A549 (cell line): ENCODE data around the gene CACNA1E.

ENCODE experiments used
- CTCF ChIP-seq: fragments of >200 bp; sonication (Bioruptor Twin); formaldehyde crosslinking; IDR thresholded peaks from 3 replicates; pipeline ENCODE4 v1.5.1; 2016
- MAX ChIP-seq: IDR thresholded peaks from 2 replicates; pipeline ENCODE4 v1.6.1; 2012
- PHF8 ChIP-seq: fragments of 200-600 bp; sonication (generic); IDR thresholded peaks from 2 replicates; pipeline ENCODE4 v1.6.1; 2016; ENCODE audit warnings: low read depth, mild to moderate bottlenecking, antibody characterized with exemption, moderate library complexity, borderline replicate concordance
- POLR2A ChIP-seq: IDR thresholded peaks from 2 replicates; pipeline ENCODE4 v1.6.1; 2012; ENCODE audit warnings: mild to moderate bottlenecking, low read length
- TF ChIP-seq, protein P1 (sequence below): fragments of 250-450 bp; sonication (Bioruptor Pico); IDR thresholded peaks from 2 replicates; pipeline ENCODE4 v1.5.0; 2020; ENCODE audit warnings: low read depth, mild to moderate bottlenecking, moderate library complexity

DNA sequence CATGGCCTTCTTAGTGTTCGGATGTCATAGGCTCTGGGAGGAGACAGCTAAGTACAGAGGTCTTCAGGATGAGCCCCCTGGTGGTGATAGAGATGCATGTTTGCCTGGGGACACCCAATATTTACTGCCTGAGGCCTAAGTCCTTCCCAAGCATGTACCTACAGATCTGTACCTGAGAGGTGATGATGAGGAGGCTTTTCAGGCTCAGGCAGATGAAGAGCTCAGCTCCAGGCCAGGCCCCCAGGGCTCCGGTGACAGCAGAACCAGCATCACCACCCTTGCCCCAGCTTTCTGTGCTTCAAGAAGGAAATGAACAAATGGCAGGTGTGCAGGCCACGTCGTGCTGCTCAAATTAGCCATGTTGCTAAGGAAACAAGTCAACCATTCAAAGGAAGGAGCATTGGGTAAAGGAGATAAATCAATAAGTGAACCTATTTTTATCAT lies 21.1 kb downstream of the CACNA1E start:
- TF ChIP-seq, protein P1, sequence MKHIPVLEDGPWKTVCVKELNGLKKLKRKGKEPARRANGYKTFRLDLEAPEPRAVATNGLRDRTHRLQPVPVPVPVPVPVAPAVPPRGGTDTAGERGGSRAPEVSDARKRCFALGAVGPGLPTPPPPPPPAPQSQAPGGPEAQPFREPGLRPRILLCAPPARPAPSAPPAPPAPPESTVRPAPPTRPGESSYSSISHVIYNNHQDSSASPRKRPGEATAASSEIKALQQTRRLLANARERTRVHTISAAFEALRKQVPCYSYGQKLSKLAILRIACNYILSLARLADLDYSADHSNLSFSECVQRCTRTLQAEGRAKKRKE (CRISPR knock-in tag), result no peak
- TF ChIP-seq CTCF (no peak), PHF8 (no peak), MAX (no peak), POLR2A (no peak)
